Keratinocyte (primary cell): ENCODE results near the gene NEURL1. TPM values are rescaled to one million over a fixed set of nuclear protein-coding genes. Genes with fewer than 3 reads are reported as not detected.

Experiments
- DNase-seq: peaks from one replicate; pipeline ENCODE4 v3.0.0-alpha.2; 2011; ENCODE audit warnings: low read depth, missing footprints, low spot score
- FAIRE-seq: peaks from 2 replicates; lab custom pipeline; 2011; peaks lifted over from hg19 to GRCh38; lab: Jason Lieb, UNC
- H2AFZ ChIP-seq: 2 replicates; pipeline ENCODE4 v1.6.0; 2012; ENCODE audit warnings: low read length, control low read depth, inconsistent platforms; ENCODE audit not compliant: control insufficient read depth
- H3K27ac ChIP-seq: 2 replicates; pipeline ENCODE4 v1.5.1; 2011; ENCODE audit warnings: low read length; ENCODE audit not compliant: control insufficient read depth, insufficient read depth
- H3K27me3 ChIP-seq: 3 replicates; pipeline ENCODE4 v1.6.0; 2011; ENCODE audit warnings: low read length; ENCODE audit not compliant: control insufficient read depth, insufficient read depth; ENCODE audit errors: extremely low read depth
- H3K36me3 ChIP-seq, 2 experiments: 2 replicates in 1 of 2; 3 replicates in 1 of 2; pipeline ENCODE4 v1.5.1; 2011; ENCODE audit warnings: low read length in 2 of 2, mild to moderate bottlenecking in 1 of 2; ENCODE audit not compliant: control insufficient read depth in 2 of 2, insufficient read depth in 2 of 2; ENCODE audit errors: extremely low read depth in 1 of 2
- H3K4me1 ChIP-seq: 3 replicates; pipeline ENCODE4 v1.5.1; 2011; ENCODE audit warnings: low read length; ENCODE audit not compliant: control insufficient read depth, insufficient read depth; ENCODE audit errors: extremely low read depth
- H3K4me2 ChIP-seq: 3 replicates; pipeline ENCODE4 v1.6.0; 2011; ENCODE audit warnings: low read depth, low read length; ENCODE audit not compliant: control insufficient read depth, insufficient read depth; ENCODE audit errors: extremely low read depth
- H3K4me3 ChIP-seq, 3 experiments: fragments of 200-600 bp in 1 of 3; sonication (generic) in 1 of 3; 2 replicates in 2 of 3; 3 replicates in 1 of 3; pipeline ENCODE4 v1.5.1; 2011 to 2016; ENCODE audit warnings: low read length in 3 of 3, mild to moderate bottlenecking in 3 of 3, control low read depth in 2 of 3, inconsistent platforms in 1 of 3, low read depth in 1 of 3, mixed read lengths in 1 of 3, mixed run types in 1 of 3, moderate library complexity in 1 of 3; ENCODE audit not compliant: control insufficient read depth in 2 of 3, insufficient read depth in 2 of 3; ENCODE audit errors: extremely low read depth in 1 of 3
- H3K79me2 ChIP-seq: 2 replicates; pipeline ENCODE4 v1.6.0; 2012; ENCODE audit warnings: low read length; ENCODE audit not compliant: control insufficient read depth, insufficient read depth
- H3K9ac ChIP-seq: 3 replicates; pipeline ENCODE4 v1.6.0; 2011; ENCODE audit warnings: low read length; ENCODE audit not compliant: control insufficient read depth, insufficient read depth; ENCODE audit errors: extremely low read depth
- H3K9me1 ChIP-seq: 3 replicates; pipeline ENCODE4 v1.6.0; 2011; ENCODE audit warnings: low read length; ENCODE audit not compliant: control insufficient read depth, insufficient read depth; ENCODE audit errors: extremely low read depth
- H3K9me3 ChIP-seq: 2 replicates; pipeline ENCODE4 v1.5.1; 2012; ENCODE audit warnings: low read depth, low read length; ENCODE audit not compliant: control insufficient read depth
- H4K20me1 ChIP-seq: 3 replicates; pipeline ENCODE4 v1.6.0; 2011; ENCODE audit warnings: low read length; ENCODE audit not compliant: control insufficient read depth, insufficient read depth; ENCODE audit errors: extremely low read depth
- CTCF ChIP-seq, 3 experiments: IDR thresholded peaks in 1 of 3; conservative IDR thresholded peaks in 1 of 3; optimal IDR thresholded peaks in 1 of 3; 2 replicates in 2 of 3; 3 replicates in 1 of 3; pipeline versions ENCODE3 to v1.5.1; 2011; ENCODE audit warnings: low read length in 3 of 3, mild to moderate bottlenecking in 3 of 3, moderate library complexity in 2 of 3, control low read depth in 1 of 3, inconsistent platforms in 1 of 3; ENCODE audit not compliant: insufficient read depth in 2 of 3; ENCODE audit errors: extremely low read depth in 1 of 3
- EZH2 ChIP-seq: IDR thresholded peaks from one replicate; pipeline ENCODE4 v1.6.1; 2012; ENCODE audit warnings: inconsistent platforms, mild to moderate bottlenecking, low read length, moderate library complexity
- dilution Hi-C: fragments of 300-500 bp; cut with MboI; formaldehyde crosslinking; loops from one replicate; pipeline ENCODE4 v1.7.0; 2020; ENCODE audit warnings: low sequenced_read_pairs; ENCODE audit not compliant: extremely low pct_ligation_motif_present
- polyA plus RNA-seq, 5 experiments: library from polyadenylated mRNA; depleted of rRNA in 3 of 5; stranded (reverse) in 3 of 5; stranded (forward) in 1 of 5; unstranded in 1 of 5; fragments of >200 nt; gene quantifications; 1 replicate in 1 of 5; 2 replicates in 3 of 5; 3 replicates in 1 of 5; pipeline versions ENCODE4 v1.2.1 to v1.2.3, GENCODE V29; 2011 to 2012; ENCODE audit warnings: missing spikeins in 2 of 5, low read depth in 1 of 5, low replicate concordance in 1 of 5

Gene NEURL1
- polyA plus RNA-seq, 1 donor (not counting 4 experiments of a cell fraction or from before 2014, with no cell fraction given), result 0.03 TPM

GRCh38 chr10:103584216-103585010 lies 90.9 kb downstream of the NEURL1 start:
- Histone ChIP-seq H2AFZ (peak overlapping the region; percentile 37), H3K9me3 (no peaks in the 10 kb centered on the region), H4K20me1 (peaks cover 3% of the 10 kb centered on the region), H3K79me2 (no peaks in the 10 kb centered on the region), H3K4me1 (no peaks in the 10 kb centered on the region), H3K9me1 (no peaks in the 10 kb centered on the region), H3K27ac (no peak overlapping the region), H3K4me2 (peak overlapping the region; percentile 73), H3K9ac (no peak overlapping the region), H3K4me3 (peak overlapping the region in 2 of 3 experiments; percentile 34 to 49), H3K36me3 (no peaks in the 10 kb centered on the region), H3K27me3 (peaks cover 42% of the 10 kb centered on the region)
- dilution Hi-C loops, result no loop called here
- FAIRE-seq, result no peak
- DNase-seq, result no peak
- TF ChIP-seq CTCF (optimal IDR thresholded peaks at IDR 0.05 in 1 of 3, IDR thresholded peaks at IDR 0.05 in 1 of 3, conservative IDR thresholded peaks at IDR 0.05 in 1 of 3; ENCODE audit: extremely low read depth in 1 of 3, insufficient read depth in 2 of 3, low read length in 3 of 3) (no peak), EZH2 (peak; percentile 43)

- Histone ChIP-seq H2AFZ (no peak overlapping the region), H3K36me3 (no peaks in the 10 kb centered on the region), H3K9me1 (no peaks in the 10 kb centered on the region), H3K27me3 (peaks cover 40% of the 10 kb centered on the region), H3K4me1 (no peaks in the 10 kb centered on the region), H3K27ac (no peak overlapping the region), H4K20me1 (peaks cover 2% of the 10 kb centered on the region), H3K9ac (no peak overlapping the region), H3K4me3 (peak overlapping the region in 1 of 3 experiments; percentile 34), H3K79me2 (no peaks in the 10 kb centered on the region), H3K4me2 (no peak overlapping the region), H3K9me3 (no peaks in the 10 kb centered on the region)
- DNase-seq (no peak), FAIRE-seq (no peak)
- dilution Hi-C loops, result no loop called here
- no peak for TF ChIP-seq CTCF (optimal IDR thresholded peaks at IDR 0.05 in 1 of 3, IDR thresholded peaks at IDR 0.05 in 1 of 3, conservative IDR thresholded peaks at IDR 0.05 in 1 of 3; ENCODE audit: extremely low read depth in 1 of 3, insufficient read depth in 2 of 3, low read length in 3 of 3)
- no peak for TF ChIP-seq EZH2
These were observed 91.5 kb downstream of the NEURL1 start for GRCh38 chr10:103585011-103585405.
